Measurements from ENCODE around the gene DUSP1. TPM values are rescaled to one million over a fixed set of nuclear protein-coding genes. Genes with fewer than 3 reads are reported as not detected.

DUSP1 gene
- total and polyA plus RNA-seq, 2 of the 4 experiments (the other 2 are of a cell fraction): 304 to 467 TPM

DNA sequence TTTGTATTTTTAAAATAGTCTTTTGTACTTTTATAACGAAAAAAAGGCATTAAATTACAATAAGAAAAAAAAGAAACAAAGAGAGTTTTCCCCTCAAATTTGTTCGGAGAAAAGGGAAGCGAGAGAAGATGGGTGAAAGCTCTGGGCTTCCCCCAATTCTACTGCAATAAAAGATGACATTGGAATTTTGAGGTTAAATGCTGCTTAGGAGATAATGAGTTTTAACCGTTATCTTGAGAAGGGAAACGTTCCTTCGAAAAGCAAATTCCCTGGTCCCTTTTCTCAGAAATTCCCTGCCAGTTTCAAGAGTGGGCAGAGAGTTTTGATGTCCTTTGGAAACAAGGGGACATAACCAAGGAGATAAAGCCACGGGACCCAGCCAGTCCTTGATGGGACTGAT is 44.6 kb upstream of the DUSP1 start:
- no TSS peak for BruUV-seq (replicated peaks)
- in situ Hi-C loops (cut with MboI; ENCODE audit: low sequenced_read_pairs): no loop called here

More for the DNA sequence above, 44.6 kb upstream of the DUSP1 start:
- ChIA-PET POLR2A (ENCODE audit: unreplicated experiment) (no interaction called here), CTCF (no interaction called here)
- H3K4me3 ChIP-seq (ENCODE audit: insufficient read depth, low read depth, low read length): no peak overlapping the region
- H2BK20ac ChIP-seq (ENCODE audit: low read depth, low read length): no peak overlapping the region
- no peak overlapping the region for H3K14ac ChIP-seq (replicated peaks; ENCODE audit: low read depth, low read length)
- H3K4ac ChIP-seq (ENCODE audit: low read depth, low read length): no peak overlapping the region
- no peak overlapping the region for H3K9ac ChIP-seq (ENCODE audit: low read depth, low read length)
- no peak overlapping the region for H3K4me2 ChIP-seq (ENCODE audit: low read depth, low read length)
- ATAC-seq (ENCODE audit: low read depth) (no peak), DNase-seq (no peak)
- no peaks in the 10 kb centered on the region; the same call in 1 of the 2 replicates for H3K9me1 ChIP-seq (ENCODE audit: insufficient read depth, low read length)
- no peak overlapping the region for H2AK5ac ChIP-seq (ENCODE audit: low read depth, low read length)
- no peak overlapping the region for H3K56ac ChIP-seq (ENCODE audit: extremely low read depth, insufficient read depth, low read length)
- no peak overlapping the region for H3K18ac ChIP-seq (ENCODE audit: low read depth, low read length)
- dilution Hi-C loops (cut with HindIII; ENCODE audit: low sequenced_read_pairs, unreplicated experiment) (no loop called here), intact Hi-C loops (cut with micrococcal nuclease) (no loop called here)
- H3K9me3 ChIP-seq (ENCODE audit: control insufficient read depth, insufficient read depth, low read length): no peaks in the 10 kb centered on the region
- H3K36me3 ChIP-seq (ENCODE audit: control insufficient read depth, insufficient read depth, low read length): no peaks in the 10 kb centered on the region
- no peak for TF ChIP-seq POLR2A (IDR thresholded peaks at IDR 0.05; ENCODE audit: low read depth, low read length)
- TF ChIP-seq, protein P1, sequence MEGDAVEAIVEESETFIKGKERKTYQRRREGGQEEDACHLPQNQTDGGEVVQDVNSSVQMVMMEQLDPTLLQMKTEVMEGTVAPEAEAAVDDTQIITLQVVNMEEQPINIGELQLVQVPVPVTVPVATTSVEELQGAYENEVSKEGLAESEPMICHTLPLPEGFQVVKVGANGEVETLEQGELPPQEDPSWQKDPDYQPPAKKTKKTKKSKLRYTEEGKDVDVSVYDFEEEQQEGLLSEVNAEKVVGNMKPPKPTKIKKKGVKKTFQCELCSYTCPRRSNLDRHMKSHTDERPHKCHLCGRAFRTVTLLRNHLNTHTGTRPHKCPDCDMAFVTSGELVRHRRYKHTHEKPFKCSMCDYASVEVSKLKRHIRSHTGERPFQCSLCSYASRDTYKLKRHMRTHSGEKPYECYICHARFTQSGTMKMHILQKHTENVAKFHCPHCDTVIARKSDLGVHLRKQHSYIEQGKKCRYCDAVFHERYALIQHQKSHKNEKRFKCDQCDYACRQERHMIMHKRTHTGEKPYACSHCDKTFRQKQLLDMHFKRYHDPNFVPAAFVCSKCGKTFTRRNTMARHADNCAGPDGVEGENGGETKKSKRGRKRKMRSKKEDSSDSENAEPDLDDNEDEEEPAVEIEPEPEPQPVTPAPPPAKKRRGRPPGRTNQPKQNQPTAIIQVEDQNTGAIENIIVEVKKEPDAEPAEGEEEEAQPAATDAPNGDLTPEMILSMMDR (conservative IDR thresholded peaks at IDR 0.05; ENCODE audit: low read depth, low read length): no peak
- TF ChIP-seq RAD21 (IDR thresholded peaks at IDR 0.05; ENCODE audit: low read length): no peak
- no peak for TF ChIP-seq SMC3 (IDR thresholded peaks at IDR 0.05; ENCODE audit: low read depth, low read length)
- no peak for TF ChIP-seq CEBPB (IDR thresholded peaks at IDR 0.05; ENCODE audit: low read depth, low read length)
- no peak for TF ChIP-seq NFE2L2 (IDR thresholded peaks at IDR 0.05; ENCODE audit: low read depth, low read length)
- TF ChIP-seq, protein P2, sequence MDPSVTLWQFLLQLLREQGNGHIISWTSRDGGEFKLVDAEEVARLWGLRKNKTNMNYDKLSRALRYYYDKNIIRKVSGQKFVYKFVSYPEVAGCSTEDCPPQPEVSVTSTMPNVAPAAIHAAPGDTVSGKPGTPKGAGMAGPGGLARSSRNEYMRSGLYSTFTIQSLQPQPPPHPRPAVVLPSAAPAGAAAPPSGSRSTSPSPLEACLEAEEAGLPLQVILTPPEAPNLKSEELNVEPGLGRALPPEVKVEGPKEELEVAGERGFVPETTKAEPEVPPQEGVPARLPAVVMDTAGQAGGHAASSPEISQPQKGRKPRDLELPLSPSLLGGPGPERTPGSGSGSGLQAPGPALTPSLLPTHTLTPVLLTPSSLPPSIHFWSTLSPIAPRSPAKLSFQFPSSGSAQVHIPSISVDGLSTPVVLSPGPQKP (IDR thresholded peaks at IDR 0.05; ENCODE audit: borderline replicate concordance, low read depth, low read length): no peak
- TF ChIP-seq RFX5 (IDR thresholded peaks at IDR 0.05; ENCODE audit: low read depth, low read length): no peak
- TF ChIP-seq BHLHE40 (IDR thresholded peaks at IDR 0.05; ENCODE audit: low read depth, low read length): no peak
- TF ChIP-seq MAFK (IDR thresholded peaks at IDR 0.05; ENCODE audit: low read depth, low read length): no peak
- no peak for TF ChIP-seq MAZ (IDR thresholded peaks at IDR 0.05; ENCODE audit: borderline replicate concordance, low read depth, low read length)
- no peak for TF ChIP-seq MXI1 (IDR thresholded peaks at IDR 0.05; ENCODE audit: borderline replicate concordance, low read depth, low read length)
- no peak for TF ChIP-seq RCOR1 (IDR thresholded peaks at IDR 0.05; ENCODE audit: insufficient replicate concordance, low read length)
- TF ChIP-seq, protein P3, sequence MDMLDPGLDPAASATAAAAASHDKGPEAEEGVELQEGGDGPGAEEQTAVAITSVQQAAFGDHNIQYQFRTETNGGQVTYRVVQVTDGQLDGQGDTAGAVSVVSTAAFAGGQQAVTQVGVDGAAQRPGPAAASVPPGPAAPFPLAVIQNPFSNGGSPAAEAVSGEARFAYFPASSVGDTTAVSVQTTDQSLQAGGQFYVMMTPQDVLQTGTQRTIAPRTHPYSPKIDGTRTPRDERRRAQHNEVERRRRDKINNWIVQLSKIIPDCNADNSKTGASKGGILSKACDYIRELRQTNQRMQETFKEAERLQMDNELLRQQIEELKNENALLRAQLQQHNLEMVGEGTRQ (IDR thresholded peaks at IDR 0.05; ENCODE audit: low read depth, low read length): no peak
- H4K91ac ChIP-seq (ENCODE audit: insufficient read depth, low read depth, low read length): no peak overlapping the region
- H3K4me1 ChIP-seq (ENCODE audit: control insufficient read depth, insufficient read depth, low read length): peaks cover 11% of the 10 kb centered on the region
- H3K79me1 ChIP-seq (ENCODE audit: low read depth in 1 of 2, low read length in 2 of 2): no peaks in the 10 kb centered on the region
- no peaks in the 10 kb centered on the region for H3K27me3 ChIP-seq (ENCODE audit: control insufficient read depth, insufficient read depth, low read length)
- no peak overlapping the region for H2AK9ac ChIP-seq (replicated peaks; ENCODE audit: low read depth, low read length, poor library complexity)
- no peak overlapping the region for H2BK5ac ChIP-seq (ENCODE audit: low read depth, low read length, poor library complexity, severe bottlenecking)
- WGBS, 2 experiments (ENCODE audit: extremely low coverage in 2 of 2, insufficient read length in 1 of 2): no CpG with 5 or more reads among the region's 7 CpGs
- H2BK15ac ChIP-seq (ENCODE audit: low read depth, low read length): no peak overlapping the region
- H4K20me1 ChIP-seq (ENCODE audit: insufficient read depth, low read length): no peaks in the 10 kb centered on the region
- no peak overlapping the region for H3K27ac ChIP-seq (ENCODE audit: insufficient read depth, low read length)
- H2AFZ ChIP-seq (replicated peaks; ENCODE audit: low read length, poor library complexity): no peak overlapping the region
- no peak overlapping the region for H4K5ac ChIP-seq (ENCODE audit: low read depth, low read length)
- no peak overlapping the region for H2BK120ac ChIP-seq (ENCODE audit: low read depth, low read length)
- no peak overlapping the region for H3K23ac ChIP-seq (ENCODE audit: low read depth, low read length)
- no peak overlapping the region for H4K8ac ChIP-seq (ENCODE audit: low read depth in 2 of 2, low read length in 2 of 2)
